ENCODE results near the gene BTBD9.

DNA sequence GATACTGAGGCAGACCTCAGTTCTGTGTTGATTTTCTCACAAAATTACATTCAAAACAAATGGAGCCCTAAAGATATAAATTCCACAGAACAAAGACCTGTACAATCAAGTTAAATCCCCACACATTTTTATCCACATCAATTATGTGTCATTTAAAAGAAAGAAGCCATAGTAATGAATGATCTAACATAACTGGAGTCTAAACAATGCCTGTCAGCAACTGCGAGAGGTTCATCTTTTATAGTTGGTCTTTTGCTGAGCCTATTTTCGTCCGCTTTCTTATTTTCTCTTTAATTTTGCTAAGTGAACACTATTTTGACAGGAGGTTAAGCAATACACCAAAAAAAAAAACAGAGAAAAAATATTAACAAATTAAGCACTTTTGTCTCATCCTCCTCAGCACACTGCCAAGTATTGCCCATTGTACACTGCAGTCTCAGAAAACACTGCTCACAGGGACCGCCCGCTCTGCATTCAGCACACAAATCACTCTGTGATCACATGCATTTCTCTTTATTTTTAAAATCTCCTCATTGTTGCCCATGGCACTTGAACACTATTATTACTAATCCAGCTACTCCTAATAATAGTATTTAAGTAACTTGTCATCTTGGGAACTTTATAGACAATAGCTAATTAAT, 140.8 kb downstream of the BTBD9 start:
- TF ChIP-seq, protein P1, sequence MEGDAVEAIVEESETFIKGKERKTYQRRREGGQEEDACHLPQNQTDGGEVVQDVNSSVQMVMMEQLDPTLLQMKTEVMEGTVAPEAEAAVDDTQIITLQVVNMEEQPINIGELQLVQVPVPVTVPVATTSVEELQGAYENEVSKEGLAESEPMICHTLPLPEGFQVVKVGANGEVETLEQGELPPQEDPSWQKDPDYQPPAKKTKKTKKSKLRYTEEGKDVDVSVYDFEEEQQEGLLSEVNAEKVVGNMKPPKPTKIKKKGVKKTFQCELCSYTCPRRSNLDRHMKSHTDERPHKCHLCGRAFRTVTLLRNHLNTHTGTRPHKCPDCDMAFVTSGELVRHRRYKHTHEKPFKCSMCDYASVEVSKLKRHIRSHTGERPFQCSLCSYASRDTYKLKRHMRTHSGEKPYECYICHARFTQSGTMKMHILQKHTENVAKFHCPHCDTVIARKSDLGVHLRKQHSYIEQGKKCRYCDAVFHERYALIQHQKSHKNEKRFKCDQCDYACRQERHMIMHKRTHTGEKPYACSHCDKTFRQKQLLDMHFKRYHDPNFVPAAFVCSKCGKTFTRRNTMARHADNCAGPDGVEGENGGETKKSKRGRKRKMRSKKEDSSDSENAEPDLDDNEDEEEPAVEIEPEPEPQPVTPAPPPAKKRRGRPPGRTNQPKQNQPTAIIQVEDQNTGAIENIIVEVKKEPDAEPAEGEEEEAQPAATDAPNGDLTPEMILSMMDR (IDR thresholded peaks at IDR 0.05) = no peak
- TF ChIP-seq POLR2A (IDR thresholded peaks at IDR 0.05) = no peak
